ENCODE results near the gene MOSPD2. TPM values are rescaled to one million over a fixed set of nuclear protein-coding genes. Genes with fewer than 3 reads are reported as not detected.

Gene MOSPD2
- total RNA-seq, 1 donor from 2014 or later = 10.1 TPM

Other genes with a start within 250 kb of the MOSPD2 start
- gene FANCB, start 352 bp upstream of the MOSPD2 start, total RNA-seq = 0.88 and 1.2 TPM in 2 replicates